ENCODE data around the gene MCIDAS. TPM values are rescaled to one million over a fixed set of nuclear protein-coding genes. Genes with fewer than 3 reads are reported as not detected.

The MCIDAS gene
- total and polyA plus RNA-seq, 2 donors (not counting 1 experiment from before 2014, with no cell fraction given), result not detected

- Histone ChIP-seq H3K4me3 (ENCODE audit: control extremely low read depth in 1 of 5, extremely low read depth in 1 of 5, insufficient read depth in 1 of 5, low read depth in 2 of 5, low read length in 4 of 5) (peak overlapping the region in 2 of 5 experiments; percentile 30 to 35), H3K27ac (ENCODE audit: low read length in 2 of 2) (no peak overlapping the region), H2AFZ (ENCODE audit: insufficient read depth, low read depth, low read length, poor library complexity, severe bottlenecking) (peak overlapping the region; percentile 71), H3K4me2 (replicated peaks; ENCODE audit: low read depth, low read length, poor library complexity, severe bottlenecking) (peak overlapping the region; percentile 69), H4K20me1 (ENCODE audit: control insufficient read depth, insufficient read depth, low read length, poor library complexity, severe bottlenecking) (no peaks in the 10 kb centered on the region), H3K27me3 (replicated peaks in 1 of 4; ENCODE audit: control extremely low read depth in 1 of 4, control insufficient read depth in 3 of 4, insufficient read depth in 4 of 4, low read length in 3 of 4) (peaks cover 0 to 95% (median 79%) of the 10 kb centered on the region in 4 experiments), H3K4me1 (ENCODE audit: control insufficient read depth in 2 of 2, insufficient read depth in 2 of 2, low read length in 2 of 2) (peaks cover 47 to 60% of the 10 kb centered on the region in 2 donors), H3K9me3 (ENCODE audit: control extremely low read depth in 1 of 3, control insufficient read depth in 2 of 3, insufficient read depth in 1 of 3, low read length in 2 of 3) (peaks cover 0 to 36% (median 0%) of the 10 kb centered on the region in 3 donors), H3K9ac (ENCODE audit: low read length) (peak overlapping the region; percentile 47), H3K36me3 (replicated peaks in 1 of 2; ENCODE audit: control extremely low read depth in 1 of 2, control insufficient read depth in 1 of 2, extremely low read depth in 1 of 2, insufficient read depth in 2 of 2, low read length in 1 of 2) (no peaks in the 10 kb centered on the region), H3K79me2 (ENCODE audit: control insufficient read depth, insufficient read depth, low read length) (no peaks in the 10 kb centered on the region)
- Mint-ChIP-seq H3K27ac (no peak overlapping the region), H3K27me3 (peaks cover 83% of the 10 kb centered on the region), H3K4me1 (peaks cover 42% of the 10 kb centered on the region), H3K9me3 (ENCODE audit: insufficient read depth) (no peaks in the 10 kb centered on the region), H3K4me3 (peak overlapping the region; percentile 66)
- CTCF ChIA-PET, result interaction anchor here (0.8 to 1.0 kb wide), 2 partner anchors 8 to 1216 kb away, joined by 3 to 6 read pairs; no protein-coding TSS in a partner anchor
- no peak for ATAC-seq (ENCODE audit: low read depth)
- POLR2A ChIA-PET, result no interaction called here
- intact Hi-C loops (cut with micrococcal nuclease), result no loop called here
- DNase-seq, result peak; percentile 22
- 0% methylated on average over 1 of the region's 7 CpGs for WGBS (ENCODE audit: insufficient coverage)
- TF ChIP-seq CTCF (IDR thresholded peaks at IDR 0.05), result no peak
- no peak for TF ChIP-seq EZH2 (IDR thresholded peaks at IDR 0.05; ENCODE audit: borderline replicate concordance, insufficient read depth, low read depth, low read length, poor library complexity, severe bottlenecking)
Observed at GRCh38 chr5:55223812-55224240, 3.3 kb downstream of the MCIDAS start.

- H3K4me1 Mint-ChIP-seq, result peaks cover 42% of the 10 kb centered on the region
- Histone ChIP-seq H3K4me2 (replicated peaks; ENCODE audit: low read depth, low read length, poor library complexity, severe bottlenecking) (peak overlapping the region; percentile 69), H3K4me1 (ENCODE audit: control insufficient read depth in 2 of 2, insufficient read depth in 2 of 2, low read length in 2 of 2) (peaks cover 47 to 60% of the 10 kb centered on the region in 2 donors)
Observed at GRCh38 chr5:55222985-55223811, 3.9 kb downstream of the MCIDAS start.

More at GRCh38 chr5:55222985-55223811, 3.9 kb downstream of the MCIDAS start:
- Mint-ChIP-seq H3K9me3 (ENCODE audit: insufficient read depth) (no peaks in the 10 kb centered on the region), H3K4me3 (peak overlapping the region; percentile 74), H3K27ac (no peak overlapping the region), H3K27me3 (peaks cover 83% of the 10 kb centered on the region)
- WGBS (ENCODE audit: insufficient coverage), result 4% methylated on average over 58 of the region's 61 CpGs
- peak; percentile 60 for DNase-seq
- ChIA-PET CTCF (interaction anchor here (0.8 to 1.0 kb wide), 2 partner anchors 9 to 1217 kb away, joined by 3 to 6 read pairs; no protein-coding TSS in a partner anchor), POLR2A (no interaction called here)
- Histone ChIP-seq H3K27ac (ENCODE audit: low read length in 2 of 2) (no peak overlapping the region), H3K4me3 (ENCODE audit: control extremely low read depth in 1 of 5, extremely low read depth in 1 of 5, insufficient read depth in 1 of 5, low read depth in 2 of 5, low read length in 4 of 5) (peak overlapping the region in 3 of 5 experiments; percentile 23 to 35 (median 30)), H3K79me2 (ENCODE audit: control insufficient read depth, insufficient read depth, low read length) (no peaks in the 10 kb centered on the region), H3K9me3 (ENCODE audit: control extremely low read depth in 1 of 3, control insufficient read depth in 2 of 3, insufficient read depth in 1 of 3, low read length in 2 of 3) (peaks cover 0 to 36% (median 0%) of the 10 kb centered on the region in 3 donors), H4K20me1 (ENCODE audit: control insufficient read depth, insufficient read depth, low read length, poor library complexity, severe bottlenecking) (no peaks in the 10 kb centered on the region), H3K9ac (ENCODE audit: low read length) (peak overlapping the region; percentile 47), H2AFZ (ENCODE audit: insufficient read depth, low read depth, low read length, poor library complexity, severe bottlenecking) (peak overlapping the region; percentile 71), H3K27me3 (replicated peaks in 1 of 4; ENCODE audit: control extremely low read depth in 1 of 4, control insufficient read depth in 3 of 4, insufficient read depth in 4 of 4, low read length in 3 of 4) (peaks cover 0 to 89% (median 73%) of the 10 kb centered on the region in 4 experiments), H3K36me3 (replicated peaks in 1 of 2; ENCODE audit: control extremely low read depth in 1 of 2, control insufficient read depth in 1 of 2, extremely low read depth in 1 of 2, insufficient read depth in 2 of 2, low read length in 1 of 2) (no peaks in the 10 kb centered on the region)
- no peak for ATAC-seq (ENCODE audit: low read depth)
- TF ChIP-seq EZH2 (IDR thresholded peaks at IDR 0.05; ENCODE audit: borderline replicate concordance, insufficient read depth, low read depth, low read length, poor library complexity, severe bottlenecking) (peak; percentile 84), CTCF (IDR thresholded peaks at IDR 0.05) (no peak)
- intact Hi-C loops (cut with micrococcal nuclease), result no loop called here

Measured in B cell (primary cell).